GM12801 (cell line): ENCODE results near the gene TEN1.

ENCODE experiments used
- CTCF ChIP-seq: IDR thresholded peaks from one replicate; pipeline ENCODE4 v1.5.1; 2011; ENCODE audit warnings: control low read depth; ENCODE audit not compliant: insufficient read length; ENCODE audit errors: extremely low read depth

Gene TEN1

DNA sequence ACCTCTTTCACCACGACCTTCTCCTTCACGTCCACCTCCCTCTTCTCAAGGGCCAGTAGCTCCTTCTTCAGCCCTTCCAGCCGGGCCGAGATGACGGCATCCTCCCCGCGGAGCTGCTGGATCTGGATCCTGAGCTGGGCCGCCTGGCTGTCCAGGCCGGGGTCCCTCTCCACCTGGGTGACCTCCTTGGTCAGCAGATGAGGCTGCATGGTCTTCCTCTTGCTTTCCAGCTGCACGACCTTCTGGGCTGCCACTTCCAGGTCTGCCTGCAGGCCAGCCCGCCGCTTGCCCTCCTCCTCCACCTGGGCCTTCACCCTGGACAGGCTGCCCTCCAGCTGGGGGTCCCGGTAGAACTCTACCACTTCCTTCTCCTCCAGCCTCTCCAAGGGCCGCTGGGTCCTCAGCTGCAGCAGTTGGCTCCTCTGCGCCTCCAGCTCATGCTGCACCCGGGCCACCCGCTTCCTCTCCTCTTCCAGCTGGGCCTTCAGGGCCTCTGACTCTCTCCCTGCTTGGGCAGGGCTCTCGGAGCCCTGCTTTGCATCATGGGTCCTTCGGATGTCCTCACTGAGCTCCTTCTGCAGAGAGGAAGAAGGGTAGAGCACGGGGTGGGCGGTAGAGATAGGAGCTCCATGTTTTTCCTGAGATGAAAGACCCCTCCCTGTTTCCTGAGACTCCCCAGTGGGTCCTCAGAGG lies 31.1 kb downstream of the TEN1 start:
- TF ChIP-seq CTCF = no peak

DNA sequence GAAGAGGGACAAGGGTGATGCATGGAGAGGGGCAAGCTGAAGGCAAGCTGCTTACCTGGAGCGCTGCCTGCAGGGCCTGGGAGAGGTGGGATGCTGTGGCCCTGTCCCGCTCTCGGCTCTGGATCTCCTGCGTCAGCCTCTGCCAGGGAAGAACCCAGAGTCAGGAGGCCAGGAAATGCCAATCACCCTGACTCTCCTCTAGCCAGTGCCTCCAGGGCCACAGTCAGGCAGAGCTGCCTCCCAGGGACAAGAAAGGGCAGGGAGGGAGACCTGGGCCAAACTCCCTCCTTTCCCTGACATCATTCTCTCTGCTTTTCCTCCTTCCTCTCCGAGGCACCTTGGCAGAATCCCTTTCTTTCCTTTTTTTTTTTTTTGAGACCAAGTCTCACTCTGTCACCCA lies 32.9 kb downstream of the TEN1 start:
- no peak for TF ChIP-seq CTCF

GRCh38 chr17:76013377-76013932 lies 34.4 kb downstream of the TEN1 start:
- TF ChIP-seq CTCF = no peak

- TF ChIP-seq CTCF = no peak
Measured at GRCh38 chr17:76014100-76014924, 35.3 kb downstream of the TEN1 start.

GRCh38 chr17:76014925-76015261 lies 35.9 kb downstream of the TEN1 start:
- no peak for TF ChIP-seq CTCF

- TF ChIP-seq CTCF = no peak
Measured at GRCh38 chr17:76017481-76018339, 38.7 kb downstream of the TEN1 start.

DNA sequence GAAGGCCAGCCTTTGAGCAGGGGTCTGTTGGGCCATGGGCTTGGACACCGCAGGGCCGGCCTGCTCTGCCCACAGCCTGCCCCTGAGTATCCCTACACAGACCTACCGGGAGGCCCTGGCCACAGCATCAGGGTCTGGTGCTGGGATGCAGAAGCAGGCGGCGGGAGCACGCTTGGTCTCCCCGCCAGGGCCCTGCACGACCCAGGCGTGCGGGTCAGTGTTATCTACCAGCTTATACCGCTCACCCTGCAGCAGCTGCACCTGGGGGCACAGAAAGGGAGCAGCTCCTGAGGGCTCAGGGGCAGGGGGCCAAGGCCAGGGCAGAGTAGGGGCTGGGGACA lies 39.3 kb downstream of the TEN1 start:
- no peak for TF ChIP-seq CTCF
